ENCODE data around the gene WDCP. TPM values are rescaled to one million over a fixed set of nuclear protein-coding genes. Genes with fewer than 3 reads are reported as not detected.

WDCP gene
- total RNA-seq, 1 experiment from 2014 or later, result 36.9 TPM

GRCh38 chr2:24077535-24077877 lies 30.3 kb upstream of the WDCP start:
- H3T11ph ChIP-seq (ENCODE audit: low read length), result no peak overlapping the region
- H2BK15ac ChIP-seq (ENCODE audit: low read depth, low read length), result no peak overlapping the region
- Mint-ChIP-seq H3K4me1 (peaks cover 17 to 19% of the 10 kb centered on the region in 2 experiments), H3K36me3 (ENCODE audit: insufficient read depth in 1 of 3, low read depth in 3 of 3) (peaks cover 21 to 54% (median 52%) of the 10 kb centered on the region in 3 experiments), H3K9me3 (no peaks in the 10 kb centered on the region), H3K27ac (peak overlapping the region; percentile 31 to 91 (median 90); a peak in 4 of 7 replicates), H3K27me3 (ENCODE audit: low read depth) (no peaks in the 10 kb centered on the region), H3K4me3 (peak overlapping the region; percentile 77 to 97)
- no peaks in the 10 kb centered on the region; the same call in 1 of the 2 replicates for H3K79me2 ChIP-seq (ENCODE audit: insufficient read depth, low read length)
- no peak overlapping the region for H2BK120ac ChIP-seq (ENCODE audit: low read depth, low read length, poor library complexity, severe bottlenecking)
- TF ChIP-seq CTCF (conservative IDR thresholded peaks at IDR 0.05), result no peak
- H2AFZ ChIP-seq (ENCODE audit: low read length), result no peak overlapping the region
- peak overlapping the region; percentile 74 for H3K4me2 ChIP-seq (ENCODE audit: insufficient read depth, insufficient read length, low read length)
- peak overlapping the region; percentile 50 for H3K9ac ChIP-seq (ENCODE audit: extremely low read depth, insufficient read length, low read length)
- H4K8ac ChIP-seq (replicated peaks; ENCODE audit: insufficient read length, low read depth, low read length), result no peak overlapping the region
- no peaks in the 10 kb centered on the region for H3K79me1 ChIP-seq (ENCODE audit: insufficient read depth, low read depth, low read length, poor library complexity, severe bottlenecking)
- no peak for DNase-seq
- H3K4me1 ChIP-seq (ENCODE audit: insufficient read depth, low read length), result peaks cover 3% of the 10 kb centered on the region; the same call in 1 of the 2 replicates
- no peak overlapping the region for H3K14ac ChIP-seq (ENCODE audit: insufficient read depth, low read length)
- H3K4ac ChIP-seq (ENCODE audit: low read depth, low read length), result no peak overlapping the region
- H3K9me3 ChIP-seq (ENCODE audit: control insufficient read depth, low read depth, low read length), result no peaks in the 10 kb centered on the region
- H4K91ac ChIP-seq (ENCODE audit: insufficient read length, low read depth, low read length), result no peak overlapping the region
- no peaks in the 10 kb centered on the region for H4K20me1 ChIP-seq (ENCODE audit: control insufficient read depth, insufficient read depth, insufficient read length)
- H3K23ac ChIP-seq (ENCODE audit: insufficient read length, low read depth, low read length), result no peak overlapping the region
- no peak overlapping the region for H4K5ac ChIP-seq (ENCODE audit: insufficient read length, low read depth, low read length)
- no peak overlapping the region for H2BK12ac ChIP-seq (ENCODE audit: insufficient read length, low read depth, low read length)
- no peak overlapping the region for H2AK5ac ChIP-seq (ENCODE audit: insufficient read length, low read length)
- WGBS (ENCODE audit: extremely low coverage, insufficient read length, low lambda C conversion rate), result no CpG with 5 or more reads among the region's 9 CpGs
- H3K27ac ChIP-seq (ENCODE audit: insufficient read length, low read depth, low read length), result no peak overlapping the region
- no peaks in the 10 kb centered on the region for H3K27me3 ChIP-seq (ENCODE audit: insufficient read depth, low read length)
- H3K18ac ChIP-seq (ENCODE audit: insufficient read length, low read depth, low read length), result no peak overlapping the region
- no peak overlapping the region for H2BK5ac ChIP-seq (ENCODE audit: insufficient read length, low read length)
- peaks cover 11% of the 10 kb centered on the region for H3K23me2 ChIP-seq (ENCODE audit: insufficient read length, low read depth, low read length, poor library complexity, severe bottlenecking)
- no peak overlapping the region for H3K56ac ChIP-seq (ENCODE audit: insufficient read length, low read depth, low read length)
- H2BK20ac ChIP-seq (ENCODE audit: low read depth, low read length, poor library complexity, severe bottlenecking), result no peak overlapping the region
